ENCODE data around the gene PDGFD.

The PDGFD gene

DNA sequence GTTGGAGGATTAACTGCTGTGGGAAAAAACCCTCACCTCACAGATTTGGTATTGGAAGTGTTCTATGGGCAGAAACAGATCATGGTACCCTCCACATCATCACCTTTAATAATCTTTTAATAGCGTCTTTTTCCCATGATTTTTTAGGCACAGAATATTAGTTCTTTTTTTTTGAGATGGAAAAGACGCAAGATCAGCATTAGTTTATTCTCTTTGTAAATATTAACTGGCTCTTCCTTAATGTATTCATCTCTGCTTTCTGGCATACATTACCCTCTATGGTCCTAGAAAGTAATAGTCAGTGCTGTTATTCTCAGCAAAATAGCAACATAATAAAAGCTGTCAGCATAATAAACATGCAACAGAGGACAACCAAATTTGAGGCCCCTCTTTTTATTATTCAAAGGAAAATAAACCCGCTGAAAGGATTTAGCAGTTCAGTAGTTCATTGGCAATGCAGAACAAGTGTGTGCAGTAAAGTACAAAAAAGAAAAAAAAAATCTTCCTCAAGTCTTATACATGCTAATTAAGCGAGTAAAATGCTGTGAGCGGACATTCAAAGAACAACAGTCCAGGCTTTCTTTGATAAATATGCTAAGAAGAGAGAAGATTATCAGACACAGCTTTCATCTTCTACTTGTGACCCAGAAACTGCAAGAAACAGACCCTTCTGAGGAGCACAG lies 165.0 kb downstream of the PDGFD start:
- H3K27me3 Mint-ChIP-seq, result no peaks in the 10 kb centered on the region
- H3K4me1 Mint-ChIP-seq (ENCODE audit: low read depth), result no peaks in the 10 kb centered on the region
- no peak for DNase-seq
- no peak overlapping the region for H3K4me3 Mint-ChIP-seq
- H3K27ac Mint-ChIP-seq, result no peak overlapping the region
- H3K9me3 Mint-ChIP-seq, result no peaks in the 10 kb centered on the region
- no peaks in the 10 kb centered on the region for H3K36me3 Mint-ChIP-seq (ENCODE audit: low read depth)

DNA sequence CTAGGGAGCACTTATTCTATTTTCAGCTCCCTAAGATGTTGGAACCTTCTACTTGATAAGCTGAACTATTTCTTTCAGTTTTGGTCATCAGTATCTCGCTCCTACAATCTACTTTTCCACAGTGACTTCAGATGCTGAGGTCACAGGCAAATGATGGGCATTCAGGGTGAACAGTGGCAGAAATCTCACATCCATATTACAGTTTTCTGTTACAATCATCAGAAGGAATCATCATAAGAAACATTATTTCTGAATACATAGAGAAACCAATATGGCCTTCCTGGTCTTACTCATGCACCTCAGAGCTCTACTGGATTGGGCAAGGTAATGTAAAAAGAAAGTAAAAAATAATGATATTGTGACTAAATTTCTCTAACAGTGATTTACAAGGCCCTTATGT lies 166.9 kb downstream of the PDGFD start:
- H3K36me3 Mint-ChIP-seq (ENCODE audit: low read depth), result no peaks in the 10 kb centered on the region
- DNase-seq, result no peak
- no peak overlapping the region for H3K27ac Mint-ChIP-seq
- H3K9me3 Mint-ChIP-seq, result no peaks in the 10 kb centered on the region
- no peaks in the 10 kb centered on the region for H3K4me1 Mint-ChIP-seq (ENCODE audit: low read depth)
- H3K27me3 Mint-ChIP-seq, result no peaks in the 10 kb centered on the region
- no peak overlapping the region for H3K4me3 Mint-ChIP-seq

DNA sequence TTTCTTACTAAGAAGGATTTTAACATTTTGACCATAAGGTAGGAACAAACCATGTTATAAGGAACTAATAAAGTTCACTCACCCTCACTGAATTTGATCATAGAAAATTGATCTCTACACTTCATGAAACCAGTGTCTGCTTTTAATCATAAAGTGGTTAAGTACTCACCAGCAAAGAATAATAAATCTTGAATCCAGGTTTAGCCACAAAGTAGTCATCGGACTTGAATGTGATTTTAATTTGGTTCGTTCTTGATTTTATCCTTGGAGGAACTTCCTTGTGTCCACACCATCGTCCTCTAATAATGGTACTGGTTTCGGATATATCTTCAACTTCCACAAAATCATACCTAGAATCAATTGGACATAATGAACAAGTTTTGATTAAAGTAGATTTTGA lies 168.1 kb downstream of the PDGFD start:
- H3K9me3 Mint-ChIP-seq, result no peaks in the 10 kb centered on the region
- no peaks in the 10 kb centered on the region for H3K4me1 Mint-ChIP-seq (ENCODE audit: low read depth)
- H3K27ac Mint-ChIP-seq, result no peak overlapping the region
- DNase-seq, result no peak
- H3K27me3 Mint-ChIP-seq, result no peaks in the 10 kb centered on the region
- no peaks in the 10 kb centered on the region for H3K36me3 Mint-ChIP-seq (ENCODE audit: low read depth)
- no peak overlapping the region for H3K4me3 Mint-ChIP-seq

DNA sequence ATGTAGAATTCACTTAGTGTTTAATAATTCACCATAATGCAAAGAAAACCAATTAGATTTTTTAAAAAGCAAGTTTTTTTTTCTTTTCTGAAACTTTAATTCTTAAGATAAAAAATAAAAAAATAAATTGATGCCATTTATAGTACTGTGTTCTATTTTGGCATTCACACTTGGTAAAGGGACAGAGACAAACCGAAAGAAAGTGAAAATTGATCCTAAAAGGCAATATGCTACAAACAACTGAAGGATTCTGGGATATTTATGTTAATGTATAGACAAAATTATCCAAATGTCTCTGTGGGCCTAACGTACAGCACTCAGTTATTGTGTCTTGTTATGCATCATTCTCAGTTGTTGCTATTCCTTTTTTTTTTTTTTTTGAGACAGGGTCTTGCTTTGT lies 169.4 kb downstream of the PDGFD start:
- H3K9me3 Mint-ChIP-seq, result no peaks in the 10 kb centered on the region
- no peak for DNase-seq
- H3K27ac Mint-ChIP-seq, result no peak overlapping the region
- no peaks in the 10 kb centered on the region for H3K4me1 Mint-ChIP-seq (ENCODE audit: low read depth)
- H3K4me3 Mint-ChIP-seq, result no peak overlapping the region
- no peaks in the 10 kb centered on the region for H3K27me3 Mint-ChIP-seq
- no peaks in the 10 kb centered on the region for H3K36me3 Mint-ChIP-seq (ENCODE audit: low read depth)

DNA sequence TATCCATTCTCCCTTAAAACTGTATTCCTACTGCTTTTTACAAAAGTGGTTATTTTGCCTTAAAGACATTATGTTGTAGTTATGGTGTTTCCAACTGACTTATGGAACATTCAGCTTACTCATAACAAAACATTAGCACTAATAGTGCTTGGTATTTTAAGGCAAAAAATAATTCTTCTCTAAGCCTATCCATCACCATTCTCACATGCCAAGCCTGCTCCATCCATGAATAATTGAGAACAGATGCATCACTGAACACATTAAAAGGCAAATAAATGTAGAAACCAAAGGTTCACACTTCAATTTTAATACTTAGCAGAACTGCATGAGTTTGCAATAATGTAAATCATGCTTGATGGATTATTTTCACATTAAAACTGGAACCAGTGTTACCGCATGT lies 169.9 kb downstream of the PDGFD start:
- H3K4me1 Mint-ChIP-seq (ENCODE audit: low read depth), result no peaks in the 10 kb centered on the region

DNA sequence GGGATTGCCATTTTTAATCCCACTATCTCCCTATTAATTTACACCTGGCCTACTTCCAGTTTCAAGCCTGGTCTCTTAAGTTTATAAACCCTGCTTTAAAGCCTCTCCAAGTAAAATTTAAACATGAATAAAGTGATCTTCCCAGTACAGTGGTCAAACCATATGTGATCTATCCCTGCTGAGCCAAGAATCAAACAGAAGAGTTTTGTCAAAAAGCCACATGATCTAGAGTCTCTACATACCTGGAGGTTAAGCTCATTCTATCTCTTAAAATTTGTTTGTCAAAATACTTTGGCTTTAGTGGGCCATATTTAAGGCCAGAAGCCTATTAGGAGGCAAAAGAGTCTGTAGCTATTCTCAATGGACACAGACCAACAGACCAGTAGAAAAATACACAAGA lies 170.4 kb downstream of the PDGFD start:
- H3K27ac Mint-ChIP-seq, result no peak overlapping the region
- H3K27me3 Mint-ChIP-seq, result no peaks in the 10 kb centered on the region
- H3K4me3 Mint-ChIP-seq, result no peak overlapping the region
- no peaks in the 10 kb centered on the region for H3K4me1 Mint-ChIP-seq (ENCODE audit: low read depth)
- no peaks in the 10 kb centered on the region for H3K9me3 Mint-ChIP-seq
- DNase-seq, result no peak
- no peaks in the 10 kb centered on the region for H3K36me3 Mint-ChIP-seq (ENCODE audit: low read depth)

More for the DNA sequence above, 169.9 kb downstream of the PDGFD start:
- Mint-ChIP-seq H3K27ac (no peak overlapping the region), H3K4me3 (no peak overlapping the region), H3K27me3 (no peaks in the 10 kb centered on the region), H3K9me3 (no peaks in the 10 kb centered on the region), H3K36me3 (ENCODE audit: low read depth) (no peaks in the 10 kb centered on the region)
- no peak for DNase-seq

DNA sequence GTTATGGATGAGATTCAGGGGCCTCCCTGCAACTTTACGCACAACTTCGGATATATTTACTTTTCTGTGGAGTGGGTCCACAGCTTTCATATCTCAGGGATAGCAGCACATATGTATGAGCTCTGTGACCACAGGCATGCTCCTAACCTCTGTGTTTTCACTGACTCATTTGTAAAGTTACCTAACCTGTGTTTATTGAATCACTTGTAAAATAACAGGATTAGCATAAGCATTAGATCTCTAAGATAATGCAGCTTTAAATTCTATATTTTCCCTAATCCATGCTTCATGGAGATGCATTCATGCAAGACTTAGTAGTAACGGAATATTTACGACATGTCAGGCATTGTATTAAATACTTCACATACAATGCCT lies 175.4 kb downstream of the PDGFD start:
- Mint-ChIP-seq H3K9me3 (no peaks in the 10 kb centered on the region), H3K27me3 (no peaks in the 10 kb centered on the region), H3K4me1 (ENCODE audit: low read depth) (no peaks in the 10 kb centered on the region), H3K4me3 (no peak overlapping the region), H3K36me3 (ENCODE audit: low read depth) (no peaks in the 10 kb centered on the region), H3K27ac (no peak overlapping the region)
- no peak for DNase-seq

DNA sequence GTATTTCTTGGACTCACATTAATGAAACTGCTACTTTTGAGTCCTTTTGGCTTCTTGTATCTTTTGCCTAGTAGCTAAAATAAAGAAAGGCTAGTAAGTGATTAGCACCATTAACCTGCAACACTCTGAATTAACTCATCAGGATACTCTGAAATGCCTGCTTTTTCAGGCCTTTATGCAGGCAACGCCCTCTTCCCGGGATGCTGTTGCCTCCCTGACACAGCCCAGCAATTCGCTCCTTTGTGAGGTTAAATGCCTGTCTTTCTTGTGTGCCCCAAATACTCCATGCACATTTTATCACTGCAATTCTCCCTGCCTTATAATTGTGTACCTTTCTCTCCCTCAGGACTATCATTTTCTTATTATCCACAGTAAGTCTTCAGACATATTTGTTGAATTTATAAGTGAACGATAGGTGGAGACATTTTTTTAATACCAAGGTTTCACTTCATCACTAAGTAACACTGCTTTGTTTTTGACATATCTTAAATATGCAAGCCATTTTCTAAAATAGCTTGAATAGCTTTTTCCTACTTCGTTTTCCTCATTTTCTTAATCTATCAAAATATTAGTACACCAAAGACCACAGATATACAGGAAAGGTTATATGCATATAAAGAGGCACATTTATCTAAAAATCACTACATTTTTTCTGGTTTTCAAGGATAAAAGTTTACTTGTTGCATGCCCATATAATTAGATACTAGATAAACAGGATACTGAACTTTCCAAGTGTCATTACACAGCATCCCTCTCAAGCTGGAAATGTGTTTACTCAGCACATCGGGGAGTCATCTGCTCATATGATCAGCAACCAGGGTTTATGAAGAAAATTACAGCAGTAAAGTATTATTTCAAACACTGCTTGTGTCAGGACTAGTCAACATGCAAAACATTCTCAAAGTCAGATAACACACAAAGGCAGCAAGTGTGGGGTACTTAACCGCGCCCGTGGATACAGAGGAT lies 176.0 kb downstream of the PDGFD start:
- Mint-ChIP-seq H3K27me3 (no peaks in the 10 kb centered on the region), H3K4me1 (ENCODE audit: low read depth) (no peaks in the 10 kb centered on the region), H3K27ac (no peak overlapping the region), H3K36me3 (ENCODE audit: low read depth) (no peaks in the 10 kb centered on the region), H3K9me3 (no peaks in the 10 kb centered on the region), H3K4me3 (no peak overlapping the region)
- no peak for DNase-seq

DNA sequence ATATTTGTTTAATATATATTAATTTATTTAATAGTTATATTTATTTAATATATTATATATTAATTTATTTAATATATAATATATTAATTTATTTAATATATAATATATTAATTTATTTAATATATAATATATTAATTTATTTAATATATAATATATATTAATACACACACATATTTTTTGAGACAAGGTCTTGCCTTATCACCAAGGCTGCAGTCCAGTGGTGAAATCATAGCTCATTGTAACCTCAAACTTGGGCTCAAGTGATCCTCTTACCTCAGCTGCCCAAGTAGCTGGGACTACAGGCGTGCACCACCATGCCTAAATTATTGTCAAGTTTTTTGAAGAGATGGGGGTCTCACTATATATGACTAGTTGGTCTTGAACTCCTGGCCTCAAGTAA lies 178.9 kb downstream of the PDGFD start:
- DNase-seq, result no peak
- no peak overlapping the region for H3K27ac Mint-ChIP-seq
- H3K36me3 Mint-ChIP-seq (ENCODE audit: low read depth), result no peaks in the 10 kb centered on the region
- H3K9me3 Mint-ChIP-seq, result no peaks in the 10 kb centered on the region
- no peak overlapping the region for H3K4me3 Mint-ChIP-seq
- no peaks in the 10 kb centered on the region for H3K4me1 Mint-ChIP-seq (ENCODE audit: low read depth)
- no peaks in the 10 kb centered on the region for H3K27me3 Mint-ChIP-seq

DNA sequence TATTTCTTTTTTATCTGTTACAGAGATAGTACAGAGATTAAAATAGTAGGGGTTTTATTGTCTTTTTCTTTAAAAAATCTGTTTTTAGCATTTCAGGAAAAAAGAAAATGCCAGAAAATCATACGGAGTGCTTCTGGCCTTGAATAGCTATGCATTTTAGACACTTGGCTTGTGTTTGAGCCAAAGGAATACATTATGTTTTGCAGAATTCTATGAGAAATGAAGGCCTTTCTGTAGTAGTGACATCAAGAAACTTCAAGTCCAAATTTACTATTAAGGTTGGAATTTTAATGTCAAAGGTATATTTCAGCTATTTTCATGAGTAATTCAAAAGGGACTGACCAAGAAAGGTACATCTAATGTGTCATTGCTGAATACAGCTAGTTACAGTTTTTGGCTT lies 183.8 kb downstream of the PDGFD start:
- no peaks in the 10 kb centered on the region for H3K27me3 Mint-ChIP-seq
- no peaks in the 10 kb centered on the region for H3K9me3 Mint-ChIP-seq
- no peaks in the 10 kb centered on the region for H3K4me1 Mint-ChIP-seq (ENCODE audit: low read depth)
- no peak overlapping the region for H3K4me3 Mint-ChIP-seq
- no peak overlapping the region for H3K27ac Mint-ChIP-seq
- H3K36me3 Mint-ChIP-seq (ENCODE audit: low read depth), result no peaks in the 10 kb centered on the region
- DNase-seq, result no peak

DNA sequence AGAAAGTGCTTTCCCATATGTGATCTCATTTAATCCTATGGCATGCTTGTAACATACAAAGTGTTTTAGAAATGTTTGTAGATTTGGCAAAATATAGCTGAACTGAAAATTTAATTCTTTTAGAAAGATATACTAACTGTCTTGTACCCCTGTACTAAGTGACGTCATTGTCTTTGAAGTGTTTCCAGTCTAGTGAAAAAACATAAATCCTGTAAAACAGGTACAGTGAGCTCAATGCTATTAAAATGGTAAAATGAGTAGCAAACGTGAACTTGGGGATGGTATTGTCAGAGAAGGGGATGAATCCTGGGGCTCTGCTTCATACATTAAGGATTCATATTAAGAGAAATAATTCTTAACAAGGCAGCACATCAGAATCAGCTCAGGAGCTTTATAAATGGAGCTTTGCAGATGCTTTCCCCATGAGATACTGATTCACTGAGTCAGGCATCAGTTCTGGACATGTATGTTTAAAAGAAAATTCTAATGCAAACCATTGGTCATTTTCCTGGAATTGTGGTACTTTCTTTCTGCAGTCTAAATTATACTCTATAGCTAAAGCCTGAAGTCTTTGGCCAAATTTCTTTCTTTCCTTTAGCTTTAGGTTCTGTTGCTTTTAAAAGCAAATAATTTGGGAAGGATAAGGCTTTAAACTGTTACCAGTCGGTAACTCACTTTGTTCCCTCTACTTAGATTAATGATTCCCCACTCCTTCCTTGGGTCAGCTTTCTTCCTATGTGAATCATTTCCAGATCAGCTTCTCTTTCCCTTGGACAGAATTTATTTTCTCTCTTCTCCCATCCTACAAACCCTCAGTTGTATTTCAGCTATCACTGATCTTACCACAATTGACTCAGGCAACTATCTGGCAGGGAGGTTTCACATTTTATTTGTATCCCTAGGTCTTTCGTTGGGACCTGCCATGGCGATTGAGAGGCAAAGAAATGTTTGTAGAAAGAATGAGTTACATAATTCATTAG lies 185.0 kb downstream of the PDGFD start:
- no peaks in the 10 kb centered on the region for H3K27me3 Mint-ChIP-seq
- no peaks in the 10 kb centered on the region for H3K9me3 Mint-ChIP-seq
- no peak overlapping the region for H3K27ac Mint-ChIP-seq
- no peak for DNase-seq
- no peaks in the 10 kb centered on the region for H3K36me3 Mint-ChIP-seq (ENCODE audit: low read depth)
- H3K4me3 Mint-ChIP-seq, result no peak overlapping the region
- no peaks in the 10 kb centered on the region for H3K4me1 Mint-ChIP-seq (ENCODE audit: low read depth)

DNA sequence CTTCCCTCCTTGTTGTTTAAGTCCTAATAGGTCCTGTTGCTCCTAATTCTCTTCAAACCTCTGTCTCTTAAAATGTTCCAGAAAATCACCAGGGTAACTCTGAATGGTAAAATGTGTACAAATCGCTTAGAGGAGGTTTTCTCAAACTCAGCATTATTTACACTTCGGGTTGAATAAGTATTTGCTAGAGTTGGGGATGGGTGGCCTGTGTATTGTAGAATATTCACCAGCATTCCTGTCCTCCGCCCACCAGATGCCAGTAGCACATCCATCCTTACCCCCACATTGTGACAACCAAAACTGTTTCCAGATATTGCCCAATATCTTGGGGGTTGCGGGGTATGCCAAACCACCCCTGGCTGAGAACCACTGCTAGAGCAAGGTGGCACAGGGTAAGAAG lies 191.9 kb downstream of the PDGFD start:
- Mint-ChIP-seq H3K4me3 (no peak overlapping the region), H3K27ac (no peak overlapping the region), H3K36me3 (ENCODE audit: low read depth) (no peaks in the 10 kb centered on the region), H3K27me3 (no peaks in the 10 kb centered on the region), H3K9me3 (no peaks in the 10 kb centered on the region), H3K4me1 (ENCODE audit: low read depth) (no peaks in the 10 kb centered on the region)
- DNase-seq, result no peak

DNA sequence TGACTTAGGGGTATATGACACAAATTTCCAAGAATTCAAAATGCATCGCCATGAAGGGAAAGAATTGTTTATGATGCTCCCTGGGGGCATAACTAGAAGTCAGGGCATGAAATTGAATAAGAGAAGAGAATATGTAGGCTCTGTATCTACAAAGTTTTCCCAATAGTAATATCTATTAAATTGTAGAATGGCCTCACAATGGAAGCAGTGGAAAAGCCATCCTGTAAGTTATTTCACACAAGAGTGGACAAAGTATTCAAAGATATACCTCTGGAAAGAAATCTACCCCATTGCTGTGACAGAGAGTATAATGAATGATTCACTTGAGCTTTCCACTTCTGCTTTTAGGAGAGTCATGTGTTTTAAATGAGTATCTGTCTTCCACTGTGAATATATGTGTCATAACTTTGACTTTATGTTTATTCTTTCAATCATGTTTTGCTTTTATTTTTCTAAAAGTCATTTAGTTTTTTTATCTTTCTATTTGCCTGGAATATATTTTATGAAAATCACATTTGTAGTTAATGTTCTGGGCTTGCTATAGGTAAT lies 193.2 kb downstream of the PDGFD start:
- Mint-ChIP-seq H3K27me3 (no peaks in the 10 kb centered on the region), H3K4me1 (ENCODE audit: low read depth) (no peaks in the 10 kb centered on the region), H3K27ac (no peak overlapping the region), H3K36me3 (ENCODE audit: low read depth) (no peaks in the 10 kb centered on the region), H3K4me3 (no peak overlapping the region), H3K9me3 (no peaks in the 10 kb centered on the region)
- no peak for DNase-seq

DNA sequence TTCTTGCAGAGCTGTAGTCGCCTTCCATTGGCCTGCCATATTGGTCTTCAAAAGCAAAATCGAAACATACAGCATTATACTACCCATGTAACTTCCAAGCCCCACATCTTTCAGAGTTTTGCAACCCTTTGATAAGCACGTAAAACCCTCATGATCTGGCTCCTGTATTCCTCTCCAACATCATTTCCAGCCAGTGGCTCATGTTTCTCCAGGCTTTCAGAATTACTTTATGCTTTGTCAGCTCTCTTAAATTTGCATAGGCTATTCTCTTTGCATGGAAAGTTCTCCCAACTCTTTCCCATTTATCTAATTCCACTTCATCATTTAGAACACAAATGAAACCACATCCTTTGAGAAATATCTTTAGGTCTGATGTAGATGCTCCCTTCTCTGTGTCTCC lies 195.3 kb downstream of the PDGFD start:
- H3K27ac Mint-ChIP-seq, result no peak overlapping the region
- no peak for DNase-seq
- H3K27me3 Mint-ChIP-seq, result no peaks in the 10 kb centered on the region
- H3K36me3 Mint-ChIP-seq (ENCODE audit: low read depth), result no peaks in the 10 kb centered on the region
- H3K9me3 Mint-ChIP-seq, result no peaks in the 10 kb centered on the region
- no peaks in the 10 kb centered on the region for H3K4me1 Mint-ChIP-seq (ENCODE audit: low read depth)
- H3K4me3 Mint-ChIP-seq, result no peak overlapping the region

Data from activated T-cell treated with anti-CD3 and anti-CD28 coated beads, Interleukin-2, amount 50 U/mL, for 24 hours (primary cell).